SU-DHL-6 (cell line): Measurements from ENCODE around the gene ZBTB6.

Experiments
- H2AFZ ChIP-seq: fragments of 200-600 bp; sonication (generic); 2 replicates; pipeline ENCODE4 v1.6.1; 2014; ENCODE audit warnings: low read depth, mild to moderate bottlenecking, moderate library complexity, mixed read lengths, antibody characterized with exemption, low read length; ENCODE audit not compliant: severe bottlenecking
- H3F3A ChIP-seq: fragments of 200-600 bp; shearing (Covaris generic); 2 replicates; pipeline ENCODE4 v1.6.0; 2016; ENCODE audit warnings: antibody characterized with exemption, mild to moderate bottlenecking; ENCODE audit not compliant: insufficient read depth
- H3K27ac ChIP-seq: fragments of 200-600 bp; sonication (generic); 2 replicates; pipeline ENCODE4 v1.5.1; 2016; ENCODE audit warnings: low read depth, mild to moderate bottlenecking, low read length, moderate library complexity, mixed read lengths
- H3K27me3 ChIP-seq: fragments of 200-600 bp; sonication (generic), shearing (Covaris generic); 2 replicates; pipeline ENCODE4 v1.6.0; 2014; ENCODE audit warnings: mild to moderate bottlenecking, low read length
- H3K36me3 ChIP-seq: fragments of 200-600 bp; sonication (generic); 2 replicates; pipeline ENCODE4 v1.6.1; 2014; ENCODE audit warnings: mild to moderate bottlenecking, low read length, mixed read lengths
- H3K4me2 ChIP-seq: fragments of 300-600, 200-600 bp; shearing (Covaris generic), sonication (generic); 2 replicates; pipeline ENCODE4 v1.6.0; 2014; ENCODE audit warnings: low read length, low read depth, mild to moderate bottlenecking; ENCODE audit not compliant: poor library complexity, severe bottlenecking
- H3K4me3 ChIP-seq: fragments of 200-600 bp; sonication (generic); 2 replicates; pipeline ENCODE4 v1.5.1; 2014; ENCODE audit warnings: antibody characterized with exemption, low read length, mild to moderate bottlenecking, mixed read lengths; ENCODE audit not compliant: insufficient read depth, poor library complexity, severe bottlenecking
- H3K79me2 ChIP-seq: fragments of 200-600 bp; sonication (generic); 2 replicates; pipeline ENCODE4 v1.6.1; 2014; ENCODE audit warnings: mild to moderate bottlenecking, low read length, moderate library complexity; ENCODE audit not compliant: insufficient read depth
- H3K9ac ChIP-seq: fragments of 200-600 bp; sonication (generic); 2 replicates; pipeline ENCODE4 v1.7.0; 2014; ENCODE audit warnings: mild to moderate bottlenecking, low read length
- H3K9me2 ChIP-seq: fragments of 200-600 bp; sonication (generic); replicated peaks from 2 replicates; pipeline ENCODE4 v1.6.1; 2014; ENCODE audit warnings: low read length; ENCODE audit not compliant: insufficient read depth
- H3K9me3 ChIP-seq: fragments of 200-600 bp; sonication (generic); 2 replicates; pipeline ENCODE4 v1.6.1; 2014; ENCODE audit warnings: low read length, mixed read lengths; ENCODE audit not compliant: insufficient read depth
- H4K20me1 ChIP-seq: fragments of 200-600 bp; sonication (generic); 2 replicates; pipeline ENCODE4 v1.6.1; 2014; ENCODE audit warnings: low read depth, mild to moderate bottlenecking, antibody characterized with exemption, low read length, moderate library complexity, mixed read lengths
- CTCF ChIP-seq: fragments of 200-600 bp; sonication (generic); IDR thresholded peaks from one replicate; pipeline ENCODE4 v1.5.1; 2017; ENCODE audit warnings: antibody characterized with exemption, mild to moderate bottlenecking, low read length, moderate library complexity; ENCODE audit not compliant: insufficient read depth, poor library complexity, severe bottlenecking
- EZH2phosphoT487 ChIP-seq: fragments of 200-600 bp; sonication (generic), shearing (Covaris generic); conservative IDR thresholded peaks from 2 replicates; pipeline ENCODE4 v1.6.1; 2018; ENCODE audit warnings: mild to moderate bottlenecking, antibody characterized with exemption, low read length, moderate library complexity, mixed read lengths

ZBTB6 gene

GRCh38 chr9:122944960-122945888 is 32.1 kb upstream of the ZBTB6 start:
- Histone ChIP-seq H3F3A (0 out of 2 replicates have a peak, but pooled peaks cover under 1% of the 10 kb centered on the region), H3K4me2 (peak overlapping the region; percentile 29), H3K27me3 (no peaks in the 10 kb centered on the region), H3K27ac (peak overlapping the region; percentile 27; the same call in 1 of the 2 replicates), H2AFZ (no peak overlapping the region), H3K36me3 (0 out of 2 replicates have a peak, but pooled peaks cover 3% of the 10 kb centered on the region), H3K9ac (no peak overlapping the region), H4K20me1 (peaks cover 18% of the 10 kb centered on the region), H3K9me3 (no peaks in the 10 kb centered on the region), H3K79me2 (peaks cover 91% of the 10 kb centered on the region), H3K9me2 (no peaks in the 10 kb centered on the region), H3K4me3 (no peak overlapping the region)
- TF ChIP-seq EZH2phosphoT487 (no peak), CTCF (no peak)

GRCh38 chr9:122941582-122942234 is 28.6 kb upstream of the ZBTB6 start:
- peak overlapping the region; percentile 79 for H3K4me3 ChIP-seq
- TF ChIP-seq EZH2phosphoT487 = no peak
- TF ChIP-seq CTCF = no peak
- H3K27me3 ChIP-seq = no peaks in the 10 kb centered on the region
- H3K9ac ChIP-seq = peak overlapping the region; percentile 69
- H3K27ac ChIP-seq = peak overlapping the region; percentile 27; the same call in 1 of the 2 replicates
- H4K20me1 ChIP-seq = 0 out of 2 replicates have a peak, but pooled peaks cover 4% of the 10 kb centered on the region
- H3K9me3 ChIP-seq = no peaks in the 10 kb centered on the region
- H3F3A ChIP-seq = peaks cover 22% of the 10 kb centered on the region; the same call in 1 of the 2 replicates
- no peak overlapping the region for H2AFZ ChIP-seq
- H3K36me3 ChIP-seq = no peaks in the 10 kb centered on the region
- peaks cover 58% of the 10 kb centered on the region for H3K79me2 ChIP-seq
- peak overlapping the region; percentile 77 for H3K4me2 ChIP-seq
- H3K9me2 ChIP-seq = no peaks in the 10 kb centered on the region

GRCh38 chr9:122940749-122941581 is 27.8 kb upstream of the ZBTB6 start, which contains the start of gene RABGAP1:
Gene RABGAP1 (plus strand): TSS chr9:122941020. CDS start chr9:122957060, 16,040 bp downstream.
- Histone ChIP-seq H3K9me3 (no peaks in the 10 kb centered on the region), H3K79me2 (peaks cover 52% of the 10 kb centered on the region), H3K9me2 (no peaks in the 10 kb centered on the region), H3K27ac (peak within 1 kb of the TSS; percentile 27; the same call in 1 of the 2 replicates), H3K9ac (peak within 1 kb of the TSS; percentile 69), H4K20me1 (0 out of 2 replicates have a peak, but pooled peaks cover 4% of the 10 kb centered on the region), H3F3A (peaks cover 22% of the 10 kb centered on the region; the same call in 1 of the 2 replicates), H3K4me3 (peak within 1 kb of the TSS; percentile 79), H3K4me2 (peak within 1 kb of the TSS; percentile 77), H3K36me3 (no peaks in the 10 kb centered on the region), H3K27me3 (no peaks in the 10 kb centered on the region), H2AFZ (peak within 1 kb of the TSS; percentile 75)
- TF ChIP-seq EZH2phosphoT487 (no peak), CTCF (no peak)
